GM11168 (cell line): Measurements from ENCODE around the gene MPP3.

Source experiments
- in situ Hi-C: fragments of 300-500 bp; cut with MboI; formaldehyde crosslinking; loops from one replicate; pipeline ENCODE4 v1.12.0; 2022; ENCODE audit warnings: low sequenced_read_pairs; ENCODE audit not compliant: unreplicated experiment

The MPP3 gene

DNA sequence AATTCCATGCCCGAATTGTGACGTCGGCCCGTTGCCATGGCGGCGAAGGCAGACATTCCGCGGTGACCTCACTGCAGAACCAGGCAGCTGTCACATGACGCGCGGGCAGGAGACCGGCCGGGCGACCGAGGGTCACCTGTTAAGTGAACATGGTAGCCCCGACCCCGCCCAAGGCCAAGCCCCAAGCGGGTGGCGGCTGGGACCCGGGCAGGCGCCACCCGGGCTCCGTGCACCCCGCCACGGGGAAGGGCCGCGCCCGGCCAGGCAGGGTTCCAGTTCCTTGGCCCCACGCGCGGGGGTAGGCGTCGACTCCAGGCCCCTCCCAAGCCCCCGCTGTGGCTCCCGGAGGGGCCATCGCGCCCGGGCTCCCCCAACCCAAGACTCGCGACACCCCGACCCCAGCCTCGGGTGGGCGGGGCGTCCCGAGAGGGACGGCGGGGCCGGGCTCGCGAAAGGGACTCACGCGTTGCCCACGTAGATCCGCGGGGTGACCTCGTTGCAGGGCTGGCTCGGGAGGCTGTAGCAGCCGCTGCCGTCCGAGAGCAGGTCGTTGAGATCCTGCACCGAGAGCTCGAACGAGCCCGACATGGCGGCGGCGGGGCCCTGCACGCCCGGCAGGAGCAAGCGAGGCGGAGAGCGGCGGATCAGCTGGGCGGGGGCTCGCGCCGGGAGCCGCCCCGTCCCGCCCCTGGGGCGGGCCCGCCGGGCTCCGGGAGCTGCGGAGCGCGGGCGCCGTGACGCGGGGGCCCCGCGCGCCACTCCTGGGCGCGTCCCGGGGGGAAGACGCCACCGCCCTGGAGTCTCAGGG lies 54.4 kb downstream of the MPP3 start, which contains the start of gene DUSP3:
Gene DUSP3, minus strand, starts transcription at position 641 of the 808 bp plus-strand sequence. Its CDS starts 53 bp downstream, at position 588.
- in situ Hi-C loops: no loop called here

DNA sequence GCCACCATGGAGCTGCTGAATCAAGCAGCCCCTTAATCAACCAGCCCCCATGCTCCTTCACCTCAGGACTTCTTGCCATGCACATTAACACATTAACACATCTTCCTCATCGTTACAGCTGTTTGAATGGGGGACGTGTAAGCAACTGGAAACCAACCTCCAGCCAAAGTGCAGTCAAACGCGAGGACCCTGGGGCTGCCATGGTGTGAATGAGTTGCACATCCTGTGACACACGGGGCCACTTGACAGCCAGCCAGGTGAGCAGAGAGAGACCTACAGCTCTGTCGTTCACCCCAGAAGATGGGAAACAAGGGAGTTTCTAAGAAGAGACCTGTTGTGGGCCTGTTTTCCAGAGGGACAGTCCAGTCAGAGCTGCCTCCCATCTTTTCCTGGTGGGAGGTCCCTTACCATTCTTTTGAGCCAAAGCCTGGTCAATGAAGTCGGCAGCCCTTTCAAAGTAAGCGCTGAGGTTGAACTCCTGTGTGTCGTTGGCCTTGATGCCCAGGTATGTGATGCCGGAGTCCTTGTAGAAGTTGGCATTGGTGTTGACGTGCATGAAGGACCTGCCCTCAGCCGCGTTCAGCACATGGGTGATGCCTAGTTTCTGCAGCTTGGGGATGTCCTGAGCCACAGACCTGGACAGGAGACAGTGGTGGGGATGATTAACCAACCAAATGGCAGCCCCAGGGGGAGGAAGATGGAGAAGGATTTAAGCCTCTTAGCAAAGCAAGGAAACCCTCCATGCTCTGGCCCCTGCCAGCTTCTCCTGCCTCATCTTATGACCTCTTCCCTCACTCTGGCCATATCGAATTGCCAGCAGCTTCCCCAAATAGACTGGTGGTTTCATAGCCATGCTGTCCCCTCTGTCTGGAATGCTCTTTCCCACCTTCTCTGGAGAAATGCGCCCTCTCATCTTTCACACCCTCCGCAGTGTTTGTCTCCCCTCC lies 58.4 kb downstream of the MPP3 start:
- in situ Hi-C loops: no loop called here

DNA sequence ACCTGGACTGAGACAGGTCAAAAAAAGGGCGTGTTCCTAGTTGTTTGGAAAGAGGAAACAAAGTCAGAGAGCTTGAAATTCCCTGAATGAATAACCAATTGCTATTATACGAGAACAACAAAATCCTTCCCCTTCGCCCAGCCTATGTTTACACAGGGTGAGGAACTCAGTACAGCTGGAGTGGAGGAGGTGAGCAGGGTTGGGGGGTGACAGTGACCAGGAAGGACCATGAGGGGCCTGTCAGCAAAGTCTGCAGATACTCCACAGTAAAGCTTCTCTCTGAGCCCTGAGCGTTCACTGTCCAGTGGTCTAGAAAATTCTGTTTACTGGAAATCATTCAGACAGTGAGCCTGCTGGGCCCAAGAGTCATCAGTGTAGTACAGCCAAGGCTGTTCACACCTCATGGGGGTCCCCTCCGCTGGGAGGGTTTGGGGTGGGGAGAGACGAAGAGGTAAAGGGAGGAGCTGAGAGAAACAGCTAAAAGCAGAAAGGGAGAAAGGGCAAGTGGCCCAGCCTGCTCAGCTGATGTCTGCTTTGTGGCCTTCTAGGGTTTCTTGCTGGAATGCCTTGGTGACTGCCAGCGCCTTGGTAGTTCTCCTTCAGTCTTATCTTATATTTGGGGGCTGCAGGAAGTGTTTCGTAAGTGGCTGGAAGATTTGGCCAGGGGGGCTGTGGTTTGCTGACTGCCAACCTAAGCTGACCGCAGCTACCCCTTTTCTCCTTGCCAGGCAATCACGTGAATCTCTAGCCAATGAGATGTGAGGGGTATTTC lies 59.9 kb downstream of the MPP3 start:
- in situ Hi-C loops: no loop called here

DNA sequence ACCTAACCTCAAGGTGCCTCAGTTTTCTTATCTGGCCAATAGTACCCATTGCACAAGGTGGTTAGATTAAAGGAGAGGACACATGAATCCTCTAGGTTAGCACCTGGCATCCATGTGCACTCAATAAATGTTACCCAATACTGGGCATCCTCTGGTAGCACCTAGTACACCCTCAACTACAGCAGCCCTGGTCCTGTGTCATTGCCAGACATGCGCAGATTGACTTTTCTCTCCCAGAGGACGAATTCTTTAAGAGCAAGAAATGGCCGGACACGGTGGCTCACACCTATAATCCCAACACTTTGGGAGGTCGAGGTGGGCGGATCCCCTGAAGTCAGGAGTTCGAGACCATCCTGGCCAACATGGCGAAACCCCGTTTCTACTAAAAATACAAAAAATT lies 61.5 kb downstream of the MPP3 start:
- in situ Hi-C loops: no loop called here

DNA sequence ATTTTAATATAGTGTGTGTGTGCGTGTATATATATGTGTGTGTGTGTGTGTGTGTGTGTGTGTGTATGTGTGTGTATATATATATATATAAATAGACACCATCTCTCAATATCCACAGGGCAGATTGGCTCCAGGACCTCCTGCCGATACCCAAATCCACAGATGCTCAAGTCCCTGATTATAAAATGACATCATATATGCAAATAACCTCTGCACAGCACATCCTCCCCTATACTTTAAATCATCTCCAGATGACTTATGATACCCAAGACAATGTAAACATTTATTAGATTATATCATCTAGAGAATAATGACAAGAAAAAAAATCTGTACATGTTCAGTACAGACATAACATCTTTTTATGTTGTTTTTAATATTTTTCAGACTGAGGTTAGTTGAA lies 62.0 kb downstream of the MPP3 start:
- in situ Hi-C loops: no loop called here

DNA sequence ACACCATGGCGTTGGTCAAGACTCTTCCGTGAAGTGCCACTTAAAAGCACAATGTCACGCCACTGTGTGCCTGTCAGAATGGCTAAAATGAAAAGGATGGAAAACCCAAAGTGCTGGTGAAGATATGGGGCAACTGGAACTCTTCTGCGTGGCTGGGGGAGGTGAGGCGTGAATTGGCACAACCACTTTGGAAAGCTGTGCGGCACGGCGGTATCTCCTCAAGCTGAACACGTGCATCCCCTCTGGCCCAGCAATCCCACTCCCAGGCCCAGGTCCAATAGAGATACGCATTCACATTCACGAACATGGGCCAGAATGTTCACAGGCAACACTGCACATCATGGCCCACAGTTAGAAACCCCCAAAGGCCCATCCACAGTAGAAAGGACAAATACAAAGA lies 63.1 kb downstream of the MPP3 start:
- in situ Hi-C loops: no loop called here

DNA sequence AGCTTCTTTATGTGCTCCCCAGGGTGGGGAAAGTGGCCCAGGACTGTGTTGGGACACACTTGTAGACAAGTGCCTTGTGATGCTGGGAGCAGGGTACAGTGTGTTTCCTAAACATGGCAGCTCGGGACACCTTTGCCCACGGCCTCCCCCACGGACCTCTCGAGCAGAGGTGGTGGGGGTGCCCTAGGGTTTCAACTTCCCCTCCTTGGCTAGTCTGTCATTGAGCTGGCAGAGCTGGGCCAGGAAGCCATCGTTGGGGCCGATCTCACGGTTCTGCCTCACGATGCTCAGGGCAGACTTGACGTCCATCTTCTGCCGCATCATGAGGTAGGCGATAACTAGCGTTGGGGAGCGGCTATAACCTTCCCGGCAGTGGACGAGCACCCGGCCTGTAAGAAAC lies 63.5 kb downstream of the MPP3 start:
- in situ Hi-C loops: no loop called here

DNA sequence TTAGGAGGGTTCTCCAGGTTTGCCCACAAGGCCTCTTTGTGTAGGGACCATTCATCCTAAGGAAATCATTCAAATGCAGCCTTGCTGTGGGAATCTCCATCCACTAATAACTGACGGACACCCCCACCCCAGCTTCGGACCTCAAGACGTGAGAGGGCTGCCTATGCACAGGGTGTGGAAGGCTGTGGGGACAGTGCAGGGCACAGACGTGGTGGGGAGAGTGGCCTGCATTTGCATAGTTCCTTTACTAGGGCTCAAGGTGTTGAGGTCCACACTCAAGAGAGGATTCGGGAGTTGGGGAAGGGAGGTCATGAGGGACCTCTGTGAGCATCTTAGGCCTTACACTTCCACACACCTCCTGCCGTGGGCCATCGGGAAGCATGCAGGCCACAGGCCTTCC lies 64.0 kb downstream of the MPP3 start:
- in situ Hi-C loops: no loop called here

DNA sequence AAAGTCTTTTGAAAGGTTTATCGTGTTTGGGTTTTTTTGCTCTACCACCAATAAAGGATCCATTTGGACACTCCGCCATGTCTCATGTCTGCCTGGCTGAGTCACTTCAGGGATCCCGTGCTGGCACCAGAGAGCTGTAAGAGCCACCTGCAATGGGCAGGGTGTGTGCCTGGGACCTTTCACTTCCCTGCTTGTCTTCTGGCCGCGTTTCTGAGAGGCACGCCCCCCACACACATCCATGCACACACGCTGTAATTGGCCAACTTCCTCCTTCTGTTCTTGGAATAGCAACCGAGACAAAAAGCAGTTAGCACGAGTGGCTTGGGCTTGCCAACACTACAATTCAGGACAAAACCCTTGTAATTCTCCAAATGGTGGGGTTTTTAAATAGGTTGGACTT lies 64.6 kb downstream of the MPP3 start:
- in situ Hi-C loops: no loop called here

DNA sequence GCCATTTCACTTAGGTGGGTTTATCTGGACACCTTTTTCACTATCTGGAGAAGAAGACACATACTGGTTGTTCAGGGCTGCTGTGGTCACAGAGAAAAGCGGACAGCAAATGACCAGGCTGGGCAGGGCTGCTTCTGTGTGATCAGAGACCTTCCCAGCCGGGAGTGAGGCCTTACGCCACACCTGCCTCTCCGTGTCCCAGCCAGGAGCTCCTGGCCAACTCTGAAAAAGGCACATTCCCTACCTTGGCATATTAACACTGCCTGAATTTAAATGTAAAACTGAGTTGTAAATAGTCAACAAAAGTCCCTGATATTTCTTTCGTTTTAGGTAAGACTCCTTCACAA lies 65.3 kb downstream of the MPP3 start:
- in situ Hi-C loops: no loop called here

DNA sequence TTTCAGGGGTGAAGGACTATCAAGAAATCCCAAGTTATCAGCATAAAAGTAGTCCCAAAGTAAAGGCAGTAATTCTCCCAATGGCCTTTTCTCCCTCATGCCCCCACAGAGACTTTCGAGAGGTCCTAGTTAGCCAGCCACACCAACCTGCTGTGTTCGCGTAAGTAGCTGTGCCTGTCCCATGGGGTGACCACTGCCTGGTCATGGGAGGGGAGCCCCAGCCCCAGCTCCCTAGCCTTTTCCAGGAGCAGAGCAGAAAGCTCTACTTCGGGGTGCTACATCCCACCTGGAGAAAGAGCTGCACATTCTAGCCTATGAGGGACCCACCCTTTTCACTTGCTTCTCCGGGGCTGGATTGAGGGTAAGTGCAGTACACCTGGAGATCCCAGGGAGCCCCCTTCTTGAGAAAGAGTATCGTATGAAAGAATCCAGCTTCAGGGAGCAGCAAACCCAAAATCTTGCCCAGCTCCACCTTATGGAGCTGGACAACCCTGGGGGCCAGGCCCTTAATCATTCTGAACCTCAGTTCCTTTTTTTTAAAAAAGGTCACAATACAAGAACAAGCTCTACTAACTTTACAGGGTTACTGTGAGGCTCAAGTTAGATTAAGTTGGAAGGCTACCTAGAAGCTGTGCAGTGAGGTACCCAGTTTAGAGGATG lies 65.8 kb downstream of the MPP3 start:
- in situ Hi-C loops: no loop called here

DNA sequence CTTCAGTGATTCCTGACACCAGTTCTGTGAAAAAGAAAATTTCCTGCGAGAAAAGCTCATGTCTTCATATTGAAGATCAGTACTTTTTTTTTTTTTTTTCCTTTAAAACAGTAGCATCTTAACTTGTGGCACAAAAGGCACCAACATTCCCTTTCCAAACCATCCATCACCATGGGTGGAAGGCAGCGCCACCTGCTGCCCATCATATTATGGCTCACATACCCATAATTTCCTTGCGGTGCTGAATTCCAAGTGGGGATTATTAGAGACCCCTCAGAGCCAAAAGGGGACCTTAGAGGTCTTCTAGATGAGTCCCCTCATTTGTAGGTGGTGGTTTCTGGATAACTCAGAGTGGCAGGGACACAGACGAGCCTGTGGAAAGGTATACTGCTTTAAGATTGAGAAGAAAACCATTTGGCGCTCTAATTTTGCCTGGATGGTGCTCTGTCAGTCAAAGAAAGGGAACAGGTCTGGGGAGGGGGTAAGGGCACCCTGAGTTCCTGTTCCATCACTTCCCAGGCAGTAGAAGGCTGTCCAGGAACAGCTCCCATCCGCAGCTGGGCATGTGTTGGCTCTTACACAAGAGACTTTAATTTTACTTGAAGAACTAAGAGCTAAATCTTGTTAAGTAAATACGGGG lies 66.4 kb downstream of the MPP3 start:
- in situ Hi-C loops: no loop called here

DNA sequence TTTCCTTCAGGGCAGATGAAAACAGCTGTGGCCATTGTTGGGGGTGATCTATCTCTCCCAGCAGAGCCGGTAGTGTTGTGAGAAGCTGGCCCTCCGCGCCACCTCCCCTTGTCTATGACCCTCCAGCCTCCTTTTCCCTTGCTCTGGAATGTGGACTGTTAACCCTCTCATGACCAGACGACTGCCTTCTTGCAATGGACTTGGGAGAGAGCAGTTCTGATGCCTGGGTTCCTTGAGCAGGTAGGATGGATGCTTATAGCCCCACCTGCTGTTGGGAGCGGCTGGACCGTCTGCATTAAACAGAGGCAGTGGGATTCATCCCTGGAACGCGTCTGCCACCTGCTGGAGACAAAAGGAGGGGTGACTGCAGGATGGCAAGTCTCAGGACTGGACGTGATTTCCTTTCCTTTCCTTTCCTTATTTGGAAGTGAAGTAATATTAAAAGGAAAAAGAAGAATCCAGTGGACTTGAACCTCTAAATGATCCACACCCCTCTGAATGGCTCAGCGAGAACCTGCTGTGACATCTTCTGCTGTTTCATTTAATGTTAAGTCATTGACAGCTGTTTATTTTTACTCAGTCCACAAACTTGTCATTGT lies 72.6 kb downstream of the MPP3 start:
- in situ Hi-C loops: loop anchor here (5.0 kb wide), 1 partner anchor 183 kb away; no protein-coding TSS in a partner anchor

DNA sequence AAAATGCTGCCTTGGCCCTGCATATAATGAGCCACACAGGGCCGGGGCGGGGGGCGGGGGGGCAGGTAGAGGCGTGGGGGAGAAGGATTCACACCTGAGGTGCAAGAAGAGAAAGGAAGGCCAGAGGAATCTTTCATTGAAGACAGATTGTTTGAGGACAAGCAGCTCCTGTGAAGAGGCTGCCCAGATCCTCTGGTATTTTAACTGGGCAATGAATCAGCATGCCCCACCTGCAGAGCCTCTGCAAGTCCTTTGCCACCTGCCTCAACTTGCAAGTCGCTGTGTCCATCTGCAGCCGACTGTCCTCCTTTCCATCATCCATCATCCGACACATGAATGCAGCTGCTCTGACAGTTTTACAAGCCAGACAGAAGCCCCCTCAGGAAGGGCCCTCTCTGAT lies 73.1 kb downstream of the MPP3 start:
- in situ Hi-C loops: loop anchor here (5.0 kb wide), 1 partner anchor 183 kb away; no protein-coding TSS in a partner anchor

DNA sequence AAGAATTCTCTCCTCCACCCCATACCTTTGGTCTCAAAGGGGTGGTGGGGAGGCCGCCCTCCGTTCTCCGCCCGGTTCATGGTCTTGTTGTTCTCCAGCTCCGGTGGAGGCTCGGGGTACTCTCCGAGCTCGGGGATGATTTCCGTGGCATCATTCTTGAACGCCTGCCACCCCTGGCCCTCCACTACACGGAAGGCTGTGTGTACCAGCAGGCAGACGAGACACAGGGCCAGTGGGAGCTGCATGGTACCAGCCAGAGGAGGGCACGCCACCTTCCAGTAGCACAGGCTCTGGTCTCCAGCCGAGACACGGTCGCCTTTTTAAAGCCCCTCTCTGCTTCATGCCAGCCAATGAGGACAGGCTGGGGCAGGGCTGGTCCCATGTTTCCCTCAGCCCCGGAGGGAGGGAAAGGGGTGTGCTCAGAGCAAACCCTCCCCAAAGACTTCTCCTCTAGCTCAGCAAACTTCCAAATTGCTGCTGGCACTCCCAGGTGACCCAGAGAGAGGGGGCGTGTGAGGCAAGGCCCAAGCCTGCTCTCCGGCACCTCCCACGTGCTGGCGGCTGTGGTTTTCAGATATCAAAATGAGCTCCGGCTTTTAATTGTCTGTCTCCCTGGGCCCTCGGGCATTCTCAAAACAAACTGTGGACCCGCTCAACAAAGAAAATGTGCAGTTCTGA lies 74.3 kb downstream of the MPP3 start, which contains the start of gene SOST:
Gene SOST, minus strand, starts transcription at position 295 of the 678 bp plus-strand sequence. Its CDS starts 50 bp downstream, at position 245.
- in situ Hi-C loops: no loop called here

DNA sequence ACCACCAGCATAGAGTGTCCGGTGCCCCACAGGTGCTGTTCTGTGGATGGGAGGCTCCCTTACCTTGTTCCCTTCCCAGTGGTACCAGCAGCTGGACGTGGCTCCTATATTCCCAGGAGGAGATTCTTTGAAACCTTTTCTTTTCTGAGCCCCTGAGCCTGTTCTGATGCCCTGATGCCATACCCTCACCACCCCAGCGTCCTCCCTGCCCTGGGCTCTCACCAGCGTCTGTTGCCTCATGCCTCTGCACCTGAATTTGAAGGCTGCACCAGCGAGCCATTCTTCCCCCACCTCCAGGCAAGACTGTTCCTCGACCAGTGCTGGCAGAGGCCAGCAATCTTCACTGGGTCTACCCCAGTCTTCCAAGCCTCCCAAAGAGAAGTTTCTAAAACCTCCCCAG lies 74.9 kb downstream of the MPP3 start:
- in situ Hi-C loops: no loop called here

DNA sequence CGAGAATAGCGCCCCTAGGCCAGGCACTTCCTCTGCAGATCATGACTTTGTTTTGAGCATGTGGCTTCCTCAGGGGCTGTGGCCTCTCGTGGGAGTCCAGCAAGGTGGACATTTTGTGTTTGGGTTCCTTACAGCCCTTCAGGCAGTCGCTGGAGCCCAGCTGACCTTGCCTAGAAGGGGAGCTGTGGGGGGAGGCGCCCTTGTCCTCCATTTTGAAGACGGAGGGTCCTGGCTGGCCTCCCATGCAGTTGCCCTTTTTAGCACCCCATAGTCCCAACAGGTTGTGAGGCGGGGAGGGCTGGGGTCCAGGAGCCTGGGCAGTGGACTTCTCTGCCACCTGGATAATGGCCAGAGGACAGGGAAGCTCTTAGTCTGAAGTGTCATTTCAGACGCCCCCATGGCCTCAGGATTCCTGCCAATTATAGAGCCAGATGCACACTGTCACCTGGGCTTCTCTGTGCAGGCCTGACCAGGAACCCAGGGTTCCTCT lies 75.7 kb downstream of the MPP3 start:
- in situ Hi-C loops: no loop called here

DNA sequence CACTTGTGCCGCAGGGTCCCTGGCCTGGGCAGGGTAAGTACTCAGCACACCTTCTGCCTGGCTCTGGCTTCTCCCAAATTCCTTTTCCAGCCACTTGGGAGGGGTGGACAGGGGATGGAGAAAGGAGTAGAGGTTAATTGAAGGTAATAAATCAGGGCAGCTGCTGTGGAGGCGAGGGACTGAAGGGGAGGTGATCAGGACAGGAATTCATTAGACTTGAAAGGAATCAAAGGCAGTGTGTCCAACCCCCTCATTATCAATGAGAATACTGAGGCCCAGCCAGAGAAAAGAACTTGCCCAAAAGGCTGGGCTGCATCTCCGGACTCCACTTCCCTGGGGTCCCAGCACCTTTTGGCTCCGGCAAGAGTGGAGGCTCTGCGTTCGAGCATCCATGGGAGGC lies 76.7 kb downstream of the MPP3 start:
- in situ Hi-C loops: no loop called here
